ENCODE data around the gene RAMP1.
A peak's percentile ranks its signal among the peaks of the same experiment; 100 is the strongest.
"Not testable (repeated sequence)": the region's sequence is repeated elsewhere in the genome, so short reads cannot be mapped to it uniquely, and the experiment has no call there.

RAMP1 gene

GRCh38 chr2:237951354-237951753, 91.9 kb downstream of the RAMP1 start:
- not testable (repeated sequence) for DNase-seq (ENCODE audit: low read depth, low spot score)

GRCh38 chr2:237951878-237952277, 92.5 kb downstream of the RAMP1 start:
- DNase-seq (ENCODE audit: low read depth, low spot score): no peak

DNA sequence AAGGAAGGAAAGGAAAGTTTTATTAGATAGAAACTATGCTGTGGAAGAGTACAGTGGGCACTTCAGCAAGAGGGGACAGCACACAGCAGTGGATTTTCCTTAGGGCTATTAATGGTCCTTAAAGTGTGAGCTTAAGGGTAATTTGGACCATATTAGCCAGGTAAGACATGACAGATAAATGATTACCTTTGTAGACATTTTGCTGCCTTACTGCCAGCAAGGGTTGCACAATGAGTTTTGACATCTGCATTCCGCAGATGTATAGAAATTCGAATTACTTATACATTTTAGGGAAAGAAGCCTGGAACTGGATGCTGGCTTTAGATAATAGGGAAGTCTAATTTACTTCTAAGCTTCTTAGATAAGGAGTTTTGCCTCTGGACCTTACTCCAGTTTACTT, 93.4 kb downstream of the RAMP1 start:
- DNase-seq (ENCODE audit: low read depth, low spot score): no peak

DNA sequence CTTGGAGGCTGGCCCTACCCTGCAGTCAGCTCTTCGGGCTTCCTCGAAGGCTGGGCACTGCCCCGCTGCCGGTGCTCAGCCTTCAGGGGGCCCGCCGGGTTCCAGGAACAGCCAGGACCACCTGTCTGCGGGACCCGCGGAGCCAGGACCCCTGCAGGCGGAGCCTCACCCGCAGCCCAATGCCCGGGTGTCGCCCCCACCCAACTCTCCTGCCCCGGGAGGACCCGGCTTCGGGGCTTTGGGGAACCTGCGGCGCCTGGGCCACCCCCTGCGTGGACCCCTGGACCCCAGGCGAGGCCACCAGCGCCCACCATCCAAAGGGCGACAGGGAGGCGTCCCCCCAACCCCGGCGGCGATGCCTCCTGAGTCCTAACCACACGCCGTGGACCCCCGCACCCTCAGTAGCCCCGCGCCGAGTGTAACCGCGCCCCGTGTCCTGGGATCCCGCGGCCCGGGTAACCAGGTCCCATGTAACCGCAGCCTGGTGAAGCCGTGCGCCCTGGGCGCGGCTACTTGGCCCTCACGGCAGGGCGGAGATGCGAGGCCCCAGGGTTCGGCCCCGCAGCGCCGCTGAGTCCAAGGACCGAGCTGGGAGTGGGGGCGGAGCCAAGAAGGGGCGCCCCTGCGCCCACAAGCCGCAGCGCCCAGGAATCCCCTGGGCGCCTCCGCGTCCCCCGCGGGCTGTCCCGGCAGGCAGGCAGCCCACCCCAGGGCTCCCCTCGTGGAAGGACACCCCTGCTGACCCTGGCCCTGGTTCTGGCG, 96.4 kb downstream of the RAMP1 start:
- DNase-seq (ENCODE audit: low read depth, low spot score): peak; percentile 13

GRCh38 chr2:237956402-237956736, 96.9 kb downstream of the RAMP1 start:
- DNase-seq (ENCODE audit: low read depth, low spot score): no peak

- DNase-seq (ENCODE audit: low read depth, low spot score): no peak
These were observed 102.2 kb downstream of the RAMP1 start for GRCh38 chr2:237961637-237962036.

Measured in ELF-1 (cell line).